ENCODE measurements around the gene SEH1L.

- no peak for TF ChIP-seq CTCF (conservative IDR thresholded peaks at IDR 0.05; ENCODE audit: low read length)
- no peak for TF ChIP-seq EZH2phosphoT487 (IDR thresholded peaks at IDR 0.05; ENCODE audit: borderline replicate concordance)
Measured at GRCh38 chr18:12929477-12930083, 18.2 kb upstream of the SEH1L start.
